Peyer's patch (tissue), 4 donors: Measurements from ENCODE around the gene LRRFIP1. TPM values are rescaled to one million over a fixed set of nuclear protein-coding genes. Genes with fewer than 3 reads are reported as not detected.

ENCODE experiments used
- DNase-seq, 3 donors: peaks; one replicate each; pipeline ENCODE4 v3.0.0-alpha.2; 2017 to 2019
- H3K27ac ChIP-seq, 4 donors: fragments of 200-600 bp; sonication (generic); one replicate each; pipeline ENCODE4 v1.5.1; 2016 to 2019
- H3K27me3 ChIP-seq, 2 donors: fragments of 200-600 bp; sonication (generic); one replicate each; pipeline ENCODE4 v1.5.1; 2019
- H3K36me3 ChIP-seq, 3 donors: fragments of 200-600 bp; sonication (generic); one replicate each; pipeline ENCODE4 v1.5.1; 2016 to 2019
- H3K4me1 ChIP-seq, 4 donors: fragments of 200-600 bp; sonication (generic); one replicate each; pipeline ENCODE4 v1.5.1; 2016 to 2019
- H3K4me3 ChIP-seq, 4 donors: fragments of 200-600 bp; sonication (generic); 1 replicate in 3 of 4; 2 replicates in 1 of 4; pipeline ENCODE4 v1.5.1; 2016 to 2019; ENCODE audit warnings: mild to moderate bottlenecking in 1 of 4
- H3K9me3 ChIP-seq, 4 donors: fragments of 200-600 bp; sonication (generic); one replicate each; pipeline ENCODE4 v1.5.1; 2016 to 2019; ENCODE audit warnings: mild to moderate bottlenecking in 1 of 4
- POLR2A ChIP-seq, 2 donors: fragments of 450-650 bp; IDR thresholded peaks; one replicate each; pipeline ENCODE4 v1.5.1; 2017; ENCODE audit warnings: antibody characterized with exemption in 2 of 2, mild to moderate bottlenecking in 2 of 2, moderate library complexity in 2 of 2
- total RNA-seq, 4 donors: library from RNA; depleted of rRNA; stranded (reverse); fragments of >200 nt; gene quantifications; one replicate each; pipeline ENCODE4 v1.1.0, GENCODE V29; 2016
- TF ChIP-seq, protein P1 (sequence below), 6 experiments: fragments of 450-650 bp in 4 of 6; fragments of 200-600 bp in 2 of 6; sonication (generic) in 1 of 6; IDR thresholded peaks; one replicate each; pipeline ENCODE4 v1.5.1; 2017 to 2019; ENCODE audit warnings: antibody characterized with exemption in 6 of 6, mild to moderate bottlenecking in 3 of 6, moderate library complexity in 1 of 6

Gene LRRFIP1
- total RNA-seq, 4 donors from 2014 or later, result 114 to 182 (median 135) TPM

- no peak overlapping the region for H3K4me3 ChIP-seq
These were observed 191.8 kb downstream of the LRRFIP1 start for GRCh38 chr2:237819231-237819630.

DNA sequence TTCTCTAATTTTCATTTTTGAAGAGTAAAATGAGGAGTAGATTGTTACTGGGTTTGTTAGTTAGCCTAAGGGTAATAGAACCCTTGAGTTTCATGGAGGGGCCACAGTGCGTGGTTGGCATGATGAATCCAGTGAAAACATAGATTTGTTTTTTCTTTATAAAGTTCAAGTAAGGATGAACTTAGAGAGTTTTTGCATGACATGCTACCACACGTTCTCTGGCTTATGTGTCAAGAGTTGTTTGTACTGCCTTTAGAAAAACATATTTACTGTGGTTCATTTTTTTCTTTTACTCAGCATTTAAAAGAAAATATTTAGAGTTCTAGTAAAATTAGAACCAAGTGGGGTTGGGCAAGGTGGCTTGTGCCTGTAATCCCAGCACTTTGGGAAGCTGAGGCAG is 193.0 kb downstream of the LRRFIP1 start:
- Histone ChIP-seq H3K27ac (no peak overlapping the region), H3K9me3 (no peaks in the 10 kb centered on the region), H3K27me3 (no peaks in the 10 kb centered on the region), H3K4me1 (no peaks in the 10 kb centered on the region), H3K4me3 (no peak overlapping the region), H3K36me3 (no peaks in the 10 kb centered on the region)
- DNase-seq, result no peak
- TF ChIP-seq, protein P1, sequence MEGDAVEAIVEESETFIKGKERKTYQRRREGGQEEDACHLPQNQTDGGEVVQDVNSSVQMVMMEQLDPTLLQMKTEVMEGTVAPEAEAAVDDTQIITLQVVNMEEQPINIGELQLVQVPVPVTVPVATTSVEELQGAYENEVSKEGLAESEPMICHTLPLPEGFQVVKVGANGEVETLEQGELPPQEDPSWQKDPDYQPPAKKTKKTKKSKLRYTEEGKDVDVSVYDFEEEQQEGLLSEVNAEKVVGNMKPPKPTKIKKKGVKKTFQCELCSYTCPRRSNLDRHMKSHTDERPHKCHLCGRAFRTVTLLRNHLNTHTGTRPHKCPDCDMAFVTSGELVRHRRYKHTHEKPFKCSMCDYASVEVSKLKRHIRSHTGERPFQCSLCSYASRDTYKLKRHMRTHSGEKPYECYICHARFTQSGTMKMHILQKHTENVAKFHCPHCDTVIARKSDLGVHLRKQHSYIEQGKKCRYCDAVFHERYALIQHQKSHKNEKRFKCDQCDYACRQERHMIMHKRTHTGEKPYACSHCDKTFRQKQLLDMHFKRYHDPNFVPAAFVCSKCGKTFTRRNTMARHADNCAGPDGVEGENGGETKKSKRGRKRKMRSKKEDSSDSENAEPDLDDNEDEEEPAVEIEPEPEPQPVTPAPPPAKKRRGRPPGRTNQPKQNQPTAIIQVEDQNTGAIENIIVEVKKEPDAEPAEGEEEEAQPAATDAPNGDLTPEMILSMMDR (IDR thresholded peaks at IDR 0.05), result no peak
- TF ChIP-seq POLR2A (IDR thresholded peaks at IDR 0.05), result no peak

More at GRCh38 chr2:237819231-237819630, 191.8 kb downstream of the LRRFIP1 start:
- no peak for DNase-seq
- H3K9me3 ChIP-seq, result no peaks in the 10 kb centered on the region
- H3K4me1 ChIP-seq, result no peaks in the 10 kb centered on the region
- H3K27me3 ChIP-seq, result no peaks in the 10 kb centered on the region
- H3K36me3 ChIP-seq, result no peaks in the 10 kb centered on the region
- no peak overlapping the region for H3K27ac ChIP-seq
- TF ChIP-seq POLR2A (IDR thresholded peaks at IDR 0.05), result no peak
- TF ChIP-seq, protein P1 (IDR thresholded peaks at IDR 0.05), result no peak

DNA sequence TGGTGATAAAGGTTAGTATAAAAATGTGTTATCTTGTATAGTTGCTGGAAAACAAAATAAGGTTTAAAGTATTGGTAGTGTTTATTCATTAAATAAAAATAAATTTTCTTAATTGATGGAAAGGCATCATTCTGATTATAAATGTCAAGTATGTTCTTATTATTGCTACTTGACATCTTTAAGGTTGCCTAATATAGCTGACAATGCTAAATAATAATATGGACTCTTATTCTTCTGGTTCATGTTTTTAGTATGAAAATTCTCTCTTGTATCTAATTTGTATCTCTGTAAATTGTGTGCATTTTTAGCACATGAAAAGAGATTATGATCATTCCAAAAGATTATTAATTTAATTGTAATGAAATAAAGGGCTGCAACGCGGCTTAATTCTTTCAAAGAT is 196.2 kb downstream of the LRRFIP1 start:
- Histone ChIP-seq H3K9me3 (no peaks in the 10 kb centered on the region), H3K4me1 (no peaks in the 10 kb centered on the region), H3K36me3 (no peaks in the 10 kb centered on the region), H3K4me3 (no peak overlapping the region), H3K27me3 (no peaks in the 10 kb centered on the region), H3K27ac (no peak overlapping the region)
- no peak for DNase-seq
- no peak for TF ChIP-seq POLR2A (IDR thresholded peaks at IDR 0.05)
- TF ChIP-seq, protein P1 (IDR thresholded peaks at IDR 0.05), result no peak

DNA sequence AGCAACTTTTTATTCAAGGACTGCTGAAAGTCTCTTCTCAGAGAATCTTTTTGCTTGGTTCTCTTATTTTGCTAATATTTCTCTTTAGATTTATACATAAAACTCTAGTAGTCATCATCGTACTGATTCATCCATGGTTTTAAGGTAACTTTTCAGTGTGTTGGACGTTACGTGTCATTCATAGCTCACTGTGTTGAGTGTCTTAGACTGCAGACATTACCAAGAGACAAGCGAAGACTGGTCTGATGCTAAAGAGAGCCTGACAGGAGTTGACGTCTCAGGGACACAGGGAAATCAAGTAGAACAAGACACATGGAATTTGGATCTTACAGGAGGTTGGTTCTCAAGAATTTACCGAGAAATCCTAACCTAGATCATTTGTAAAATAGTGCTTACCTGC is 196.7 kb downstream of the LRRFIP1 start:
- TF ChIP-seq, protein P1 (IDR thresholded peaks at IDR 0.05), result no peak
- TF ChIP-seq POLR2A (IDR thresholded peaks at IDR 0.05), result no peak
- Histone ChIP-seq H3K27ac (no peak overlapping the region), H3K4me1 (no peaks in the 10 kb centered on the region), H3K27me3 (no peaks in the 10 kb centered on the region), H3K9me3 (no peaks in the 10 kb centered on the region), H3K36me3 (no peaks in the 10 kb centered on the region), H3K4me3 (no peak overlapping the region)
- no peak for DNase-seq

DNA sequence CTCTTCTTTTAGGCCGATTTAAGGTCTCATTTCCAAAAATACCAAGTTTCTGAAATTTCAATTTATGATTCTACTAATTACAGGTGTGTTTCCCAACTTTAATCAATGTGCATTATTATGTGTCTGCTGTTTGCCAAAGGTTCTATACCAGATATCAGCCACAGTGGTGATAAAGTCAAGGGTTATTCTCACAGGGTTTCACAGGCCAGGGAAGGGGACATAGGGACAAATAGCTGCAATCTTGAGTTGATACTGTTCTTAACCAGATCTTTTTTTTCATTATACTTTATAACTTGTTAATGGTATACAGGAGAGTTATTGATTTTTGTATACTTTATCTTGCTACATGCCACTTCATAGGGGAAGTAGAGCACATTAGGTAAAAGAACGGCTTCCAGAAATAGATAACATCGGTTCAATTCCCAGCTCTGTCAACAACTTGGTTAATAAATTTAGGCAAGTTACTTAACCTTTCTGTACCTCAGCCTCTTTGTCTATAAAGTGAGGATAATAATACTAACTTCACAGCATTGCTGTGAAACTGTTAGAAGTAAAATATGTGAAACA is 200.1 kb downstream of the LRRFIP1 start:
- no peaks in the 10 kb centered on the region for H3K36me3 ChIP-seq
- DNase-seq, result no peak
- H3K4me3 ChIP-seq, result no peak overlapping the region
- no peak overlapping the region for H3K27ac ChIP-seq
- TF ChIP-seq POLR2A (IDR thresholded peaks at IDR 0.05), result no peak
- TF ChIP-seq, protein P1 (IDR thresholded peaks at IDR 0.05), result no peak
- no peaks in the 10 kb centered on the region for H3K27me3 ChIP-seq
- H3K4me1 ChIP-seq, result no peaks in the 10 kb centered on the region
- no peaks in the 10 kb centered on the region for H3K9me3 ChIP-seq

Other genes with a start within 250 kb of the LRRFIP1 start
- 100 to 1,000 TPM in 1 of 4 donors, 10 to 100 TPM in 3; 51.7 to 172 (median 71.0) TPM for gene COL6A3, start 213.4 kb upstream of the LRRFIP1 start, total RNA-seq
- gene MLPH, start 140.3 kb upstream of the LRRFIP1 start, total RNA-seq, result 100 to 1,000 TPM in 3 of 4 donors, 10 to 100 TPM in 1; 82.5 to 195 (median 116) TPM
- not detected for gene PRLH, start 61.0 kb upstream of the LRRFIP1 start, total RNA-seq
- gene RAB17, start 36.9 kb upstream of the LRRFIP1 start, total RNA-seq, result 100 to 1,000 TPM in 3 of 4 donors, 10 to 100 TPM in 1; 66.0 to 244 (median 219) TPM
- 1 to 10 TPM in 2 of 4 donors, under 1 TPM in 2; 0.38 to 2.5 (median 1.4) TPM for gene RBM44, start 171.2 kb downstream of the LRRFIP1 start, total RNA-seq
- gene RAMP1, start 232.0 kb downstream of the LRRFIP1 start, total RNA-seq, result 10 to 100 TPM; 11.6 to 87.4 (median 37.1) TPM